Pancreas (tissue), 10 donors: Measurements from ENCODE around the gene ETV3. TPM values are rescaled to one million over a fixed set of nuclear protein-coding genes. Genes with fewer than 3 reads are reported as not detected.
A peak's percentile ranks its signal among the peaks of the same experiment; 100 is the strongest.

Experiments used
- ATAC-seq, 4 donors: fragments of 200-7000 bp; cut with Tn5 transposase; one replicate each; pipeline versions ENCODE4 v1.8.0 to v1.9.1; 2020; ENCODE audit warnings: mild to moderate bottlenecking in 4 of 4, moderate library complexity in 4 of 4
- DNase-seq, 6 donors: peaks; one replicate each; pipeline ENCODE4 v3.0.0-alpha.2; 2020
- FAIRE-seq: peaks from 2 replicates; lab custom pipeline; 2012; peaks lifted over from hg19 to GRCh38; lab: Jason Lieb, UNC
- H3K27ac ChIP-seq, 4 donors: fragments of 200-600 bp; sonication (generic); 1 replicate in 3 of 4; 2 replicates in 1 of 4; pipeline versions ENCODE4 v1.5.0 to v1.8.0; 2020
- H3K27me3 ChIP-seq, 4 donors: fragments of 200-600 bp; one replicate each; pipeline ENCODE4 v1.8.0; 2021
- H3K36me3 ChIP-seq, 3 donors: fragments of 200-600 bp; sonication (generic) in 1 of 3; one replicate each; pipeline versions ENCODE4 v1.5.0 to v1.8.0; 2020 to 2021
- H3K4me1 ChIP-seq, 3 donors: fragments of 200-600 bp; one replicate each; pipeline ENCODE4 v1.8.0; 2021
- H3K4me3 ChIP-seq, 4 donors: fragments of 200-600 bp; sonication (generic) in 2 of 4; one replicate each; pipeline versions ENCODE4 v1.5.0 to v1.8.0; 2020 to 2021
- H3K9me3 ChIP-seq, 4 donors: fragments of 200-600 bp; one replicate each; pipeline ENCODE4 v1.8.0; 2021
- CTCF ChIP-seq, 4 donors: fragments of 200-600 bp; sonication (generic) in 3 of 4; IDR thresholded peaks; one replicate each; pipeline versions ENCODE4 v1.5.0 to v1.8.0; 2021; ENCODE audit warnings: antibody characterized with exemption in 4 of 4
- WGBS, 2 donors: extraction: QIAGEN DNeasy Blood & Tissue Kit; methylation state at CpG; one replicate each; pipeline ENCODE4 v1.1.7; 2013; 5-methylcytosine and 5-hydroxymethylcytosine counted together
- intact Hi-C, 3 donors: fragments of 100-400 bp; cut with DNase I; formaldehyde crosslinking; loops; one replicate each; pipeline versions ENCODE4 v1.11.1 to v1.14.2; 2022
- polyA plus RNA-seq, 2 donors: library from polyadenylated mRNA; stranded (reverse); fragments of 200-250 nt; gene quantifications; one replicate each; pipeline ENCODE4 v1.2.3, GENCODE V29; 2013
- total RNA-seq, 6 donors: library from RNA; stranded (reverse); fragmentation: NEBNext Ultra II Directional in 4 of 6; extraction: Animal tissue kit (Norgen Biotek cat#: 25700) in 4 of 6; gene quantifications; one replicate each; pipeline versions ENCODE4 v1.2.1 to v1.2.4, GENCODE V29; 2021 to 2023
- donor health status: healthy with polysubstance abuse.
- donor health status: DM: no; HTN: no; CAD: no; lungs with moderate emphysema.
- donor health status: DM: no; HTN: no; CAD: no.
- donor health status: control.
- donor health status: control.
- donor health status: Bipolar disorder and iron deficiency.
- donor health status: DM: yes; HTN: yes; CAD: no.
- donor health status: DM: no; HTN: no; CAD: no.
- donor health status: DM: no; HTN: no; CAD: no.
- donor health status: DM: yes; HTN: yes; CAD: no.

Gene ETV3
- total and polyA plus RNA-seq, 8 donors = 2.9 to 12.9 (median 7.3) TPM

- TF ChIP-seq CTCF (IDR thresholded peaks at IDR 0.05) = no peak
- no peak for DNase-seq
- peak in 1 of 4 donors; percentile 47 for ATAC-seq
- intact Hi-C loops = loop anchor here in 1 of 3 donors (5.0 kb wide), 1 partner anchor 73 kb away; no protein-coding TSS in a partner anchor
- Histone ChIP-seq H3K27ac (no peak overlapping the region), H3K4me3 (no peak overlapping the region), H3K36me3 (no peaks in the 10 kb centered on the region), H3K4me1 (no peaks in the 10 kb centered on the region), H3K27me3 (no peaks in the 10 kb centered on the region), H3K9me3 (no peaks in the 10 kb centered on the region)
- WGBS, 2 donors = 44 to 46% methylated on average over 5 of the region's 5 CpGs
- FAIRE-seq = no peak
Measured at GRCh38 chr1:157084720-157085119, 53.5 kb downstream of the ETV3 start.

- no peaks in the 10 kb centered on the region for H3K9me3 ChIP-seq
- no peak for FAIRE-seq
- 75 to 88% methylated on average over 5 of the region's 5 CpGs for WGBS, 2 donors
- intact Hi-C loops = loop anchor here in 1 of 3 donors (5.0 kb wide), 1 partner anchor 76 kb away; no protein-coding TSS in a partner anchor
- H3K36me3 ChIP-seq = no peaks in the 10 kb centered on the region
- no peak for TF ChIP-seq CTCF (IDR thresholded peaks at IDR 0.05)
- no peak overlapping the region for H3K4me3 ChIP-seq
- H3K27me3 ChIP-seq = no peaks in the 10 kb centered on the region
- no peak overlapping the region for H3K27ac ChIP-seq
- no peak for ATAC-seq
- no peaks in the 10 kb centered on the region for H3K4me1 ChIP-seq
- no peak for DNase-seq
Measured at GRCh38 chr1:157081707-157082106, 56.5 kb downstream of the ETV3 start.

- Histone ChIP-seq H3K9me3 (no peaks in the 10 kb centered on the region), H3K36me3 (no peaks in the 10 kb centered on the region), H3K27ac (no peak overlapping the region), H3K27me3 (no peaks in the 10 kb centered on the region), H3K4me3 (no peak overlapping the region), H3K4me1 (no peaks in the 10 kb centered on the region)
- no peak for TF ChIP-seq CTCF (IDR thresholded peaks at IDR 0.05)
- intact Hi-C loops = loop anchor here in 1 of 3 donors (5.0 kb wide), 1 partner anchor 77 kb away; no protein-coding TSS in a partner anchor
- FAIRE-seq = no peak
- no peak for ATAC-seq
- WGBS, 2 donors = 81 to 88% methylated on average over 10 of the region's 10 CpGs
- no peak for DNase-seq
Measured at GRCh38 chr1:157080714-157081113, 57.5 kb downstream of the ETV3 start.

- no peaks in the 10 kb centered on the region for H3K27me3 ChIP-seq
- no peak for TF ChIP-seq CTCF (IDR thresholded peaks at IDR 0.05)
- no peak for DNase-seq
- FAIRE-seq = no peak
- intact Hi-C loops = loop anchor here in 1 of 3 donors (10.0 kb wide), 1 partner anchor 163 kb away; no protein-coding TSS in a partner anchor
- H3K36me3 ChIP-seq = no peaks in the 10 kb centered on the region
- H3K9me3 ChIP-seq = no peaks in the 10 kb centered on the region
- no peak overlapping the region for H3K4me3 ChIP-seq
- no peak for ATAC-seq
- 94 to 100% methylated on average over 1 of the region's 1 CpG for WGBS, 2 donors
- no peak overlapping the region for H3K27ac ChIP-seq
- H3K4me1 ChIP-seq = peaks cover 0 to 3% (median 0%) of the 10 kb centered on the region in 3 donors
Measured at GRCh38 chr1:157077394-157077793, 60.8 kb downstream of the ETV3 start.

GRCh38 chr1:157073944-157074685 is 64.1 kb downstream of the ETV3 start:
- no peak for FAIRE-seq
- peak; percentile 43 to 68 (median 56) for TF ChIP-seq CTCF (IDR thresholded peaks at IDR 0.05)
- WGBS, 2 donors = 22% methylated on average over 34 to 35 of the region's 35 CpGs
- H3K27me3 ChIP-seq = no peaks in the 10 kb centered on the region
- no peaks in the 10 kb centered on the region for H3K36me3 ChIP-seq
- peak; percentile 48 to 86 (median 72) for DNase-seq
- ATAC-seq = peak; percentile 53 to 82 (median 76)
- peaks cover 0 to 3% (median 0%) of the 10 kb centered on the region in 3 donors for H3K4me1 ChIP-seq
- no peak overlapping the region for H3K27ac ChIP-seq
- no peaks in the 10 kb centered on the region for H3K9me3 ChIP-seq
- no peak overlapping the region for H3K4me3 ChIP-seq
- intact Hi-C loops = loop anchor here in 1 of 3 donors (10.0 kb wide), 1 partner anchor 159 kb away; no protein-coding TSS in a partner anchor
